H1 (cell line): ENCODE measurements around the gene LEO1. TPM values are rescaled to one million over a fixed set of nuclear protein-coding genes. Genes with fewer than 3 reads are reported as not detected.

Source experiments
- FOSL1 ChIP-seq: IDR thresholded peaks from 2 replicates; pipeline ENCODE4 v1.6.1; 2011; ENCODE audit warnings: mild to moderate bottlenecking, low read depth, low read length, moderate library complexity; ENCODE audit not compliant: insufficient read depth
- MAFK ChIP-seq: IDR thresholded peaks from 2 replicates; pipeline ENCODE4 v1.6.1; 2012; ENCODE audit warnings: low read depth, mild to moderate bottlenecking, improper control_type of control experiment, low read length
- SUZ12 ChIP-seq: fragments of 200-600 bp; sonication (generic); IDR thresholded peaks from 2 replicates; pipeline ENCODE4 v1.6.1; 2012; ENCODE audit warnings: mild to moderate bottlenecking, inconsistent platforms, low read length, moderate library complexity, mixed read lengths
- polyA plus RNA-seq, 7 experiments: library from polyadenylated mRNA; depleted of rRNA in 3 of 7; stranded (reverse) in 5 of 7; unstranded in 2 of 7; fragments of >200 nt in 5 of 7; fragments of 200-250 nt in 2 of 7; gene quantifications; 1 replicate in 5 of 7; 2 replicates in 1 of 7; 4 replicates in 1 of 7; pipeline versions ENCODE4 v1.2.1 to v1.2.3, GENCODE V29; 2011 to 2013; ENCODE audit warnings: missing spikeins in 2 of 7, mixed read lengths in 2 of 7
- total RNA-seq: library from RNA; stranded (reverse); fragmentation: NEBNext Ultra II Directional; extraction: Animal tissue kit (Norgen Biotek cat#: 25700); gene quantifications from 2 replicates; pipeline ENCODE4 v1.2.1, GENCODE V29; 2021
- TF ChIP-seq, protein P1 (sequence below): fragments of 300-600 bp; sonication (generic); IDR thresholded peaks from 2 replicates; pipeline ENCODE4 v1.7.1; 2012; ENCODE audit warnings: low read length, moderate library complexity, mild to moderate bottlenecking, inconsistent platforms; ENCODE audit not compliant: insufficient replicate concordance

LEO1 gene
- total and polyA plus RNA-seq, 2 of the 8 experiments (the other 6 are each of a cell fraction or from before 2014, with no cell fraction given): 1.6 to 27.4 TPM

DNA sequence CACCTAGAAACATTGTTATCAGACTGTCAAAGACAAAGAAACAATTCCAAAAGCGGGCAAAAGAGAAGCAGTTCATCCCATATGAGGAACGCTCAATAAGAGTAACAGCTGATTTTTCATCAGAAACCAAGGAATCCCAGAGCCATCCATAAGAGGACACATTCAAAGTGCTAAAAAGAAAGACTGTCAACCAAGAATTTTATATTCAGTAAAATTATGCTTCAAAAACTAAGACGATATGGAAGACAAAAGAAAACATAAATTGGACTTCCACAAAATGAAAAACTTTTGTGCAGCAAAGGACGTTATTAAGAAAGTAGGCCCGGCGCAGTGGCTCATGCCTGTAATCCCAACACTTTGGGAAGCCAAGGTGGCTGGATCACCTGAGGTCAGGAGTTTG is 4.0 kb downstream of the LEO1 start (continued):
- TF ChIP-seq, protein P1, sequence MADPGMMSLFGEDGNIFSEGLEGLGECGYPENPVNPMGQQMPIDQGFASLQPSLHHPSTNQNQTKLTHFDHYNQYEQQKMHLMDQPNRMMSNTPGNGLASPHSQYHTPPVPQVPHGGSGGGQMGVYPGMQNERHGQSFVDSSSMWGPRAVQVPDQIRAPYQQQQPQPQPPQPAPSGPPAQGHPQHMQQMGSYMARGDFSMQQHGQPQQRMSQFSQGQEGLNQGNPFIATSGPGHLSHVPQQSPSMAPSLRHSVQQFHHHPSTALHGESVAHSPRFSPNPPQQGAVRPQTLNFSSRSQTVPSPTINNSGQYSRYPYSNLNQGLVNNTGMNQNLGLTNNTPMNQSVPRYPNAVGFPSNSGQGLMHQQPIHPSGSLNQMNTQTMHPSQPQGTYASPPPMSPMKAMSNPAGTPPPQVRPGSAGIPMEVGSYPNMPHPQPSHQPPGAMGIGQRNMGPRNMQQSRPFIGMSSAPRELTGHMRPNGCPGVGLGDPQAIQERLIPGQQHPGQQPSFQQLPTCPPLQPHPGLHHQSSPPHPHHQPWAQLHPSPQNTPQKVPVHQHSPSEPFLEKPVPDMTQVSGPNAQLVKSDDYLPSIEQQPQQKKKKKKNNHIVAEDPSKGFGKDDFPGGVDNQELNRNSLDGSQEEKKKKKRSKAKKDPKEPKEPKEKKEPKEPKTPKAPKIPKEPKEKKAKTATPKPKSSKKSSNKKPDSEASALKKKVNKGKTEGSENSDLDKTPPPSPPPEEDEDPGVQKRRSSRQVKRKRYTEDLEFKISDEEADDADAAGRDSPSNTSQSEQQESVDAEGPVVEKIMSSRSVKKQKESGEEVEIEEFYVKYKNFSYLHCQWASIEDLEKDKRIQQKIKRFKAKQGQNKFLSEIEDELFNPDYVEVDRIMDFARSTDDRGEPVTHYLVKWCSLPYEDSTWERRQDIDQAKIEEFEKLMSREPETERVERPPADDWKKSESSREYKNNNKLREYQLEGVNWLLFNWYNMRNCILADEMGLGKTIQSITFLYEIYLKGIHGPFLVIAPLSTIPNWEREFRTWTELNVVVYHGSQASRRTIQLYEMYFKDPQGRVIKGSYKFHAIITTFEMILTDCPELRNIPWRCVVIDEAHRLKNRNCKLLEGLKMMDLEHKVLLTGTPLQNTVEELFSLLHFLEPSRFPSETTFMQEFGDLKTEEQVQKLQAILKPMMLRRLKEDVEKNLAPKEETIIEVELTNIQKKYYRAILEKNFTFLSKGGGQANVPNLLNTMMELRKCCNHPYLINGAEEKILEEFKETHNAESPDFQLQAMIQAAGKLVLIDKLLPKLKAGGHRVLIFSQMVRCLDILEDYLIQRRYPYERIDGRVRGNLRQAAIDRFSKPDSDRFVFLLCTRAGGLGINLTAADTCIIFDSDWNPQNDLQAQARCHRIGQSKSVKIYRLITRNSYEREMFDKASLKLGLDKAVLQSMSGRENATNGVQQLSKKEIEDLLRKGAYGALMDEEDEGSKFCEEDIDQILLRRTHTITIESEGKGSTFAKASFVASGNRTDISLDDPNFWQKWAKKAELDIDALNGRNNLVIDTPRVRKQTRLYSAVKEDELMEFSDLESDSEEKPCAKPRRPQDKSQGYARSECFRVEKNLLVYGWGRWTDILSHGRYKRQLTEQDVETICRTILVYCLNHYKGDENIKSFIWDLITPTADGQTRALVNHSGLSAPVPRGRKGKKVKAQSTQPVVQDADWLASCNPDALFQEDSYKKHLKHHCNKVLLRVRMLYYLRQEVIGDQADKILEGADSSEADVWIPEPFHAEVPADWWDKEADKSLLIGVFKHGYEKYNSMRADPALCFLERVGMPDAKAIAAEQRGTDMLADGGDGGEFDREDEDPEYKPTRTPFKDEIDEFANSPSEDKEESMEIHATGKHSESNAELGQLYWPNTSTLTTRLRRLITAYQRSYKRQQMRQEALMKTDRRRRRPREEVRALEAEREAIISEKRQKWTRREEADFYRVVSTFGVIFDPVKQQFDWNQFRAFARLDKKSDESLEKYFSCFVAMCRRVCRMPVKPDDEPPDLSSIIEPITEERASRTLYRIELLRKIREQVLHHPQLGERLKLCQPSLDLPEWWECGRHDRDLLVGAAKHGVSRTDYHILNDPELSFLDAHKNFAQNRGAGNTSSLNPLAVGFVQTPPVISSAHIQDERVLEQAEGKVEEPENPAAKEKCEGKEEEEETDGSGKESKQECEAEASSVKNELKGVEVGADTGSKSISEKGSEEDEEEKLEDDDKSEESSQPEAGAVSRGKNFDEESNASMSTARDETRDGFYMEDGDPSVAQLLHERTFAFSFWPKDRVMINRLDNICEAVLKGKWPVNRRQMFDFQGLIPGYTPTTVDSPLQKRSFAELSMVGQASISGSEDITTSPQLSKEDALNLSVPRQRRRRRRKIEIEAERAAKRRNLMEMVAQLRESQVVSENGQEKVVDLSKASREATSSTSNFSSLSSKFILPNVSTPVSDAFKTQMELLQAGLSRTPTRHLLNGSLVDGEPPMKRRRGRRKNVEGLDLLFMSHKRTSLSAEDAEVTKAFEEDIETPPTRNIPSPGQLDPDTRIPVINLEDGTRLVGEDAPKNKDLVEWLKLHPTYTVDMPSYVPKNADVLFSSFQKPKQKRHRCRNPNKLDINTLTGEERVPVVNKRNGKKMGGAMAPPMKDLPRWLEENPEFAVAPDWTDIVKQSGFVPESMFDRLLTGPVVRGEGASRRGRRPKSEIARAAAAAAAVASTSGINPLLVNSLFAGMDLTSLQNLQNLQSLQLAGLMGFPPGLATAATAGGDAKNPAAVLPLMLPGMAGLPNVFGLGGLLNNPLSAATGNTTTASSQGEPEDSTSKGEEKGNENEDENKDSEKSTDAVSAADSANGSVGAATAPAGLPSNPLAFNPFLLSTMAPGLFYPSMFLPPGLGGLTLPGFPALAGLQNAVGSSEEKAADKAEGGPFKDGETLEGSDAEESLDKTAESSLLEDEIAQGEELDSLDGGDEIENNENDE: no peak
- no peak for TF ChIP-seq SUZ12
- no peak for TF ChIP-seq FOSL1
- no peak for TF ChIP-seq MAFK
